ENCODE data around the gene WDR83.
"Not testable (repeated sequence)": the region's sequence is repeated elsewhere in the genome, so short reads cannot be mapped to it uniquely, and the experiment has no call there.

The WDR83 gene

DNA sequence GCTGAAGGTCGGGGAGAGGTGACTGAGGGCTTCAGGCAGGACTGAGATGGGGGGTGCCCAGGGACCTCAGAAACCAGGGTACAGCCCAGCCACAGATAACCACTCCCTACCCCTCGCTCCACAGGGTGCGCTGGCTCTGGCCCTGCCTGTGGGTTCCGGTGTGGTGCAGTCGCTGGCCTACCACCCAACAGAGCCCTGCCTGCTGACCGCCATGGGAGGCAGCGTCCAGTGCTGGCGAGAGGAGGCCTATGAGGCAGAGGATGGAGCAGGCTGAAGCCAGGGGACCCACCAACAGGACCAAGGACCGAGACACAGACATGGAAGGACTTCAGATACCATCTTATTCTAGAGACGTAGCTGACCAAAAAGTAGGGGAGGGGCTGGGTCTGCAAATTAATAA is 8.8 kb downstream of the WDR83 start:
- H3K4me3 ChIP-seq (replicated peaks; ENCODE audit: low read depth, low read length): no peak overlapping the region
- no peak for DNase-seq (ENCODE audit: extremely low read depth, low read depth)
- TF ChIP-seq, protein P1, sequence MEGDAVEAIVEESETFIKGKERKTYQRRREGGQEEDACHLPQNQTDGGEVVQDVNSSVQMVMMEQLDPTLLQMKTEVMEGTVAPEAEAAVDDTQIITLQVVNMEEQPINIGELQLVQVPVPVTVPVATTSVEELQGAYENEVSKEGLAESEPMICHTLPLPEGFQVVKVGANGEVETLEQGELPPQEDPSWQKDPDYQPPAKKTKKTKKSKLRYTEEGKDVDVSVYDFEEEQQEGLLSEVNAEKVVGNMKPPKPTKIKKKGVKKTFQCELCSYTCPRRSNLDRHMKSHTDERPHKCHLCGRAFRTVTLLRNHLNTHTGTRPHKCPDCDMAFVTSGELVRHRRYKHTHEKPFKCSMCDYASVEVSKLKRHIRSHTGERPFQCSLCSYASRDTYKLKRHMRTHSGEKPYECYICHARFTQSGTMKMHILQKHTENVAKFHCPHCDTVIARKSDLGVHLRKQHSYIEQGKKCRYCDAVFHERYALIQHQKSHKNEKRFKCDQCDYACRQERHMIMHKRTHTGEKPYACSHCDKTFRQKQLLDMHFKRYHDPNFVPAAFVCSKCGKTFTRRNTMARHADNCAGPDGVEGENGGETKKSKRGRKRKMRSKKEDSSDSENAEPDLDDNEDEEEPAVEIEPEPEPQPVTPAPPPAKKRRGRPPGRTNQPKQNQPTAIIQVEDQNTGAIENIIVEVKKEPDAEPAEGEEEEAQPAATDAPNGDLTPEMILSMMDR (IDR thresholded peaks at IDR 0.05; ENCODE audit: low read depth, low read length, missing control alignments): no peak

- TF ChIP-seq, protein P1 (IDR thresholded peaks at IDR 0.05; ENCODE audit: low read depth, low read length, missing control alignments): no peak
- H3K4me3 ChIP-seq (replicated peaks; ENCODE audit: low read depth, low read length): no peak overlapping the region
- no peak for DNase-seq (ENCODE audit: extremely low read depth, low read depth)
Measured at GRCh38 chr19:12675940-12676339, 9.3 kb downstream of the WDR83 start.

GRCh38 chr19:12676384-12676792 is 9.8 kb downstream of the WDR83 start:
- DNase-seq (ENCODE audit: extremely low read depth, low read depth): peak; percentile 67
- H3K4me3 ChIP-seq (replicated peaks; ENCODE audit: low read depth, low read length): no peak overlapping the region
- TF ChIP-seq, protein P1 (IDR thresholded peaks at IDR 0.05; ENCODE audit: low read depth, low read length, missing control alignments): peak; percentile 94

DNA sequence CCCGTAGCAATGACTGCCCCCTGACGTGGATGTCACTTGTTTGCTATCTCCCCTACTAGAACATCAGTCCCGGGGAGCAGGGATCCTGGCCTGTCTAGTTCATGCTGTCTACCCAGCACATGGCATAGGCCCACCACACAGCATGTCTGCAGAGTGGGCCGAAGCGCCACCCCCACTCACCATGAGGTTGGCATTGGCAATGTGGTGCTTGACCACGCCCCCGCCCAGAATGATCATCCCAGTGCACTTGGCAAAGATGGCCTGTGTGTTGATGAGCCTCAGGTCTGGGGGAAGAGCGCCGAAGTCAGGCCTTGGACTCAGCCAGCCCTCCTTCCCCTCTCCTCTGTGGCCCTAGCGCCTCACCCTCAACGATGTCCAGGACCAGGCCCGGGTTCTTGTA is 10.3 kb downstream of the WDR83 start:
- H3K4me3 ChIP-seq (replicated peaks; ENCODE audit: low read depth, low read length): no peak overlapping the region
- TF ChIP-seq, protein P1 (IDR thresholded peaks at IDR 0.05; ENCODE audit: low read depth, low read length, missing control alignments): no peak
- no peak for DNase-seq (ENCODE audit: extremely low read depth, low read depth)

GRCh38 chr19:12678039-12678438 is 11.4 kb downstream of the WDR83 start:
- DNase-seq (ENCODE audit: extremely low read depth, low read depth); H3K4me3 ChIP-seq (replicated peaks; ENCODE audit: low read depth, low read length): not testable (repeated sequence)

DNA sequence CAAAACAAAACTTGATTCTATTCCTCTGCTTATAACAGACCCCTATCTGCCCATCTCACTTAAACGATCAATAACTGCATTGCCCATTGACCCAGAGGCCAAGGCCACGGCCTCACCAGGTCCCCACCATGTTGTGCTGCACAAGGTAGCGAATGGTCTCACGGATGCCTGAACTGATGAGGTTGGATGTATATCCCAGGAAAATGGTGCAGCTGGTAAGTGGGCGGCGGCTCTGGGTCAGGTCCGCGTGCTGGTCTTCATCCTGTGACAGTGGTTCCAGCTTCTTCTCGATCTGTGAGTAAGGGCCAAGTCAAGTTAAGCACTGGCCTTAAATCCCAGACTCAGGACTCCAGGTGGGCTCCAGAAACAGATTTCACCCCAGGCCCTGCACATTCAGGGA is 13.4 kb downstream of the WDR83 start:
- TF ChIP-seq, protein P1 (IDR thresholded peaks at IDR 0.05; ENCODE audit: low read depth, low read length, missing control alignments): no peak
- peak overlapping the region; percentile 89; the same call in 1 of the 2 replicates for H3K4me3 ChIP-seq (replicated peaks; ENCODE audit: low read depth, low read length)
- DNase-seq (ENCODE audit: extremely low read depth, low read depth): no peak

- DNase-seq (ENCODE audit: extremely low read depth, low read depth): peak; percentile 99
- TF ChIP-seq, protein P1 (IDR thresholded peaks at IDR 0.05; ENCODE audit: low read depth, low read length, missing control alignments): no peak
- peak within 1 kb of the TSS; percentile 89 for H3K4me3 ChIP-seq (replicated peaks; ENCODE audit: low read depth, low read length)
Measured at GRCh38 chr19:12681074-12681987, 14.7 kb downstream of the WDR83 start, which contains the start of gene DHPS. Gene DHPS (minus strand): TSS chr19:12681880. CDS start chr19:12681766, 114 bp downstream.
